ENCODE data around the gene PHIP.

DNA sequence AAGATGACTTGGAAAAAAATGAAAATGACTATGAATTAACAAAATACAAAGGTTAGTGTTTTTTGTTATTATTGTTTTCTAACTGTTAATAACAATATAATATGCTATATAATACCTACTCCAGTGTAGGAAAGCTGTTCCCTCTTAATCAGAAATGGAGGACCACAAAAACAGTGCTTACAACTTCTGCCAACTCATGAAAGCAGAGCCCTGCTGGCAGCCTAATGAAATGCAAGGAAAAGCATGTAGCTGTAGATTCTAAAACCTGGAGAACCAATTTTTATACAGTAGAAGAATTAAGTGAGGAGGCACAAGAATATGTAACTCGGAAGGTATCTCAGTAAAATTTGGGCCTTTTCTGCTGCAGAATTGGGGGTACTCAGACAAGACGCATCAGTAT, 29.4 kb downstream of the PHIP start:
- no peak for TF ChIP-seq POLR2A (IDR thresholded peaks at IDR 0.05)
- TF ChIP-seq POLR2AphosphoS5 (IDR thresholded peaks at IDR 0.05) = no peak
- peak in 3 of 4 experiments; percentile 17 to 27 (median 20) for TF ChIP-seq CTCF (IDR thresholded peaks at IDR 0.05)
- TF ChIP-seq EP300 (IDR thresholded peaks at IDR 0.05) = no peak

Data from gastroesophageal sphincter (tissue), 3 donors.